NCI-H2107 treated with DMSO at 0.1 percent for 48 hours (cell line): ENCODE data around the gene DNM3.

ENCODE experiments used
- DNase-seq: peaks from one replicate; lab custom pipeline; 2025; ENCODE audit not compliant: unreplicated experiment; lab: John Stamatoyannopoulos, UW

DNM3 gene

GRCh38 chr1:171817511-171818265, 23.6 kb upstream of the DNM3 start:
- DNase-seq: no peak

GRCh38 chr1:171819946-171820345, 21.4 kb upstream of the DNM3 start:
- no peak for DNase-seq

GRCh38 chr1:171826973-171827372, 14.3 kb upstream of the DNM3 start:
- no peak for DNase-seq

GRCh38 chr1:171828794-171829193, 12.5 kb upstream of the DNM3 start:
- DNase-seq: no peak

- DNase-seq: no peak
These were observed 8.0 kb upstream of the DNM3 start for GRCh38 chr1:171833091-171833825.

- no peak for DNase-seq
These were observed 6.5 kb upstream of the DNM3 start for GRCh38 chr1:171834821-171835220.

- DNase-seq: no peak
These were observed 5.4 kb upstream of the DNM3 start for GRCh38 chr1:171835891-171836290.

- DNase-seq: peak; percentile 1
These were observed 848 bp downstream of the DNM3 start for GRCh38 chr1:171841931-171842761.

GRCh38 chr1:171844381-171844780, 3.1 kb downstream of the DNM3 start:
- no peak for DNase-seq

- DNase-seq: no peak
These were observed 4.7 kb downstream of the DNM3 start for GRCh38 chr1:171845998-171846397.

- DNase-seq: no peak
These were observed 8.1 kb downstream of the DNM3 start for GRCh38 chr1:171849245-171849898.

GRCh38 chr1:171850651-171851350, 9.5 kb downstream of the DNM3 start:
- DNase-seq: no peak

GRCh38 chr1:171852272-171852671, 11.0 kb downstream of the DNM3 start:
- DNase-seq: no peak

- DNase-seq: no peak
These were observed 14.1 kb downstream of the DNM3 start for GRCh38 chr1:171855381-171855780.

- no peak for DNase-seq
These were observed 17.4 kb downstream of the DNM3 start for GRCh38 chr1:171858696-171859095.

- no peak for DNase-seq
These were observed 19.4 kb downstream of the DNM3 start for GRCh38 chr1:171860696-171861095.

GRCh38 chr1:171863531-171863930, 22.2 kb downstream of the DNM3 start:
- DNase-seq: no peak

GRCh38 chr1:171864308-171864707, 23.0 kb downstream of the DNM3 start:
- DNase-seq: no peak

- no peak for DNase-seq
These were observed 23.8 kb downstream of the DNM3 start for GRCh38 chr1:171865106-171865505.

- DNase-seq: no peak
These were observed 25.9 kb downstream of the DNM3 start for GRCh38 chr1:171867236-171867635.
